Lung (tissue), 12 donors: ENCODE results near the gene UBXN11. TPM values are rescaled to one million over a fixed set of nuclear protein-coding genes. Genes with fewer than 3 reads are reported as not detected.

Experiments used
- ATAC-seq: fragments of 200-7000 bp; cut with Tn5 transposase; one replicate; pipeline ENCODE4 v1.9.1; 2020; ENCODE audit warnings: moderate number of reproducible peaks; ENCODE audit not compliant: insufficient read depth, low FRiP score
- DNase-seq, 3 donors: peaks; one replicate each; pipeline ENCODE4 v3.0.0-alpha.2; 2013 to 2017
- H3K27ac ChIP-seq, 2 donors: one replicate each; pipeline ENCODE4 v1.5.1; 2013; ENCODE audit warnings: mild to moderate bottlenecking in 2 of 2, moderate library complexity in 2 of 2, control low read depth in 1 of 2, inconsistent platforms in 1 of 2, low read depth in 1 of 2, low read length in 1 of 2
- H3K27me3 ChIP-seq, 3 donors: one replicate each; pipeline ENCODE4 v1.5.1; 2013; ENCODE audit warnings: low read length in 2 of 3; ENCODE audit not compliant: control insufficient read depth in 3 of 3, insufficient read depth in 3 of 3
- H3K36me3 ChIP-seq, 4 donors: one replicate each; pipeline ENCODE4 v1.5.1; 2013; ENCODE audit warnings: low read length in 4 of 4, mild to moderate bottlenecking in 1 of 4, moderate library complexity in 1 of 4; ENCODE audit not compliant: control insufficient read depth in 4 of 4, insufficient read depth in 4 of 4
- H3K4me1 ChIP-seq, 5 donors: one replicate each; pipeline ENCODE4 v1.5.1; 2013; ENCODE audit warnings: low read length in 5 of 5, mild to moderate bottlenecking in 2 of 5, moderate library complexity in 1 of 5; ENCODE audit not compliant: control insufficient read depth in 5 of 5, insufficient read depth in 5 of 5
- H3K4me3 ChIP-seq: one replicate; pipeline ENCODE4 v1.5.1; 2013; ENCODE audit warnings: mild to moderate bottlenecking, control low read depth, moderate library complexity
- H3K9ac ChIP-seq, 2 donors: one replicate each; pipeline ENCODE4 v1.5.1; 2013; ENCODE audit warnings: low read length in 2 of 2, control low read depth in 1 of 2; ENCODE audit not compliant: insufficient read depth in 1 of 2
- H3K9me3 ChIP-seq, 4 donors: one replicate each; pipeline ENCODE4 v1.5.1; 2013; ENCODE audit warnings: low read length in 3 of 4, mild to moderate bottlenecking in 1 of 4, moderate library complexity in 1 of 4; ENCODE audit not compliant: control insufficient read depth in 4 of 4, insufficient read depth in 3 of 4
- WGBS, 2 donors: extraction: QIAGEN DNeasy Blood & Tissue Kit; methylation state at CpG; one replicate each; pipeline ENCODE4 v1.1.7; 2013; 5-methylcytosine and 5-hydroxymethylcytosine counted together
- polyA plus RNA-seq, 2 donors: library from polyadenylated mRNA; stranded (reverse); fragments of 200-250 nt; gene quantifications; one replicate each; pipeline ENCODE4 v1.2.1, GENCODE V29; 2013
- total RNA-seq, 2 donors: library from RNA; depleted of rRNA in 1 of 2; stranded (reverse); fragments of >200 nt in 1 of 2; gene quantifications; one replicate each; pipeline ENCODE4 v1.2.1, GENCODE V29; 2014 to 2021
- TF ChIP-seq, protein P1 (sequence below): IDR thresholded peaks from 2 replicates; pipeline ENCODE4 v1.5.1; 2012; ENCODE audit warnings: mild to moderate bottlenecking; ENCODE audit errors: control extremely low read depth, extremely low read depth
- donor health status: control.
- donor health status: control.
- donor health status: Bipolar disorder and iron deficiency.
- donor health status: healthy.
- donor health status: DM: yes; HTN: yes; CAD: no.

UBXN11 gene
- total and polyA plus RNA-seq, 4 donors, result 20.1 to 82.1 (median 54.9) TPM

DNA sequence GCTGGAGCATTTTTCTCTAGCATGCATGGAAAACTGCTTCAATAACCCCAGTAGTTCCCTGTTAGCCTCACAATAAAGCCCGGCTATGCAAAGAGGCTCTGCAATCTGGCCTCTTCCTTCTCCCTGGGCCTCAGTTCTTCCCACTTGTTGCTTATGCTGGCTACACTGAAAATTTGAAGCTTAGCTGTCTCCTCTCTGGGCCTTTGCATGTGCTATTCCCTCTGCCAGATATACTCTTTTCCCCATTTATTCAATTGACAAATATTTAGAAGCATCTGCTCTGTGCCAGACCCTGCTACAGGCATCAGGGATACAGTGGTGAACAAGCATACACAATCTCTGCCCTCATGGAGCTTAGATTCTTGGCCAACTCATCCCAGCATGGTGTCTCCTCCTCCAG, 32.2 kb upstream of the UBXN11 start:
- H3K9ac ChIP-seq, result no peak overlapping the region
- no peaks in the 10 kb centered on the region for H3K9me3 ChIP-seq
- peaks cover 0 to 27% (median 18%) of the 10 kb centered on the region in 3 donors for H3K27me3 ChIP-seq
- ATAC-seq, result no peak
- H3K4me3 ChIP-seq, result no peak overlapping the region
- no peak overlapping the region for H3K27ac ChIP-seq
- peaks cover 0 to 8% (median 0%) of the 10 kb centered on the region in 5 donors for H3K4me1 ChIP-seq
- 82 to 96% methylated on average over 1 of the region's 1 CpG for WGBS, 2 donors
- H3K36me3 ChIP-seq, result no peaks in the 10 kb centered on the region
- no peak for DNase-seq
- TF ChIP-seq, protein P1, sequence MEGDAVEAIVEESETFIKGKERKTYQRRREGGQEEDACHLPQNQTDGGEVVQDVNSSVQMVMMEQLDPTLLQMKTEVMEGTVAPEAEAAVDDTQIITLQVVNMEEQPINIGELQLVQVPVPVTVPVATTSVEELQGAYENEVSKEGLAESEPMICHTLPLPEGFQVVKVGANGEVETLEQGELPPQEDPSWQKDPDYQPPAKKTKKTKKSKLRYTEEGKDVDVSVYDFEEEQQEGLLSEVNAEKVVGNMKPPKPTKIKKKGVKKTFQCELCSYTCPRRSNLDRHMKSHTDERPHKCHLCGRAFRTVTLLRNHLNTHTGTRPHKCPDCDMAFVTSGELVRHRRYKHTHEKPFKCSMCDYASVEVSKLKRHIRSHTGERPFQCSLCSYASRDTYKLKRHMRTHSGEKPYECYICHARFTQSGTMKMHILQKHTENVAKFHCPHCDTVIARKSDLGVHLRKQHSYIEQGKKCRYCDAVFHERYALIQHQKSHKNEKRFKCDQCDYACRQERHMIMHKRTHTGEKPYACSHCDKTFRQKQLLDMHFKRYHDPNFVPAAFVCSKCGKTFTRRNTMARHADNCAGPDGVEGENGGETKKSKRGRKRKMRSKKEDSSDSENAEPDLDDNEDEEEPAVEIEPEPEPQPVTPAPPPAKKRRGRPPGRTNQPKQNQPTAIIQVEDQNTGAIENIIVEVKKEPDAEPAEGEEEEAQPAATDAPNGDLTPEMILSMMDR, result no peak

DNA sequence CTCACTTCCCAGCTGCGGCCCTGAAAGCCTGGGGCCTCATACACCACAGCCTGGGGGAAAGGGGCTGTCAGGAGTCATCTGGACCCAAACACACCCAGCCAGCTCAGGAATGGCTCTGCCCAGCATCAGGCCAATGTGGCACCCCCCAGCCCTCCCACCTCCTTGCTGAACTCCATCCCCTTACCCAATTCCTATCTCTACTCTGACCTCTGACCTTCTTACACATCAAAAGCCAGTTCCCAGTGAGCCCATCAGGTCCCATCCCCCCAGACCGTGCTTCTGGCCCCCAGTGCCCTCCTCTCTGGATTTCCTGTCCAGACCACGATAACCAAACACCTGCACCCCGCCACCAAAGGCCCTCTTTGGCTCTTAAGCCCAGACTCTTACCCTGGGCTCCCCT, 31.2 kb upstream of the UBXN11 start:
- H3K4me3 ChIP-seq, result no peak overlapping the region
- H3K4me1 ChIP-seq, result peaks cover 0 to 8% (median 0%) of the 10 kb centered on the region in 5 donors
- no peaks in the 10 kb centered on the region for H3K36me3 ChIP-seq
- no peaks in the 10 kb centered on the region for H3K9me3 ChIP-seq
- no peak for DNase-seq
- H3K27ac ChIP-seq, result no peak overlapping the region
- WGBS, 2 donors, result 63% methylated on average over 4 of the region's 4 CpGs
- TF ChIP-seq, protein P1, result no peak
- no peak for ATAC-seq
- H3K9ac ChIP-seq, result no peak overlapping the region
- peaks cover 0 to 27% (median 18%) of the 10 kb centered on the region in 3 donors for H3K27me3 ChIP-seq

DNA sequence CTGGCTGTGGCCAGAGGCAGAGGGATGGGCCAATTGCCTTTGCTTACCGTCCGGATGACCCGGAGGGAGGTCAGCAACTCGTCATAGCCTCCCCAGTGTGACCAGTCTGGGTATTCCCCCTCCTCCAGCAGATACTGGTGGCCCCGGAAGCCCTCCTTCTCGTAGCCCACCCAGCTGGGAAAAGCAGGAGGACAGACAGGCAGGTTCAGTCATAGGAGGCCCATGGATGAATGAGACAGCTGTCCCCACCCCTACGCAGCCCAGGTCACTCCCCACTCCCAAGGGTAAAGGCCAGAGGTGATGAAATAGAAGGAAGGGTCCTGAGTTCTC, 30.7 kb upstream of the UBXN11 start:
- no peak for ATAC-seq
- 93 to 95% methylated on average over 7 of the region's 7 CpGs for WGBS, 2 donors

More for the DNA sequence above, 30.7 kb upstream of the UBXN11 start:
- TF ChIP-seq, protein P1, result no peak
- H3K9ac ChIP-seq, result no peak overlapping the region
- no peaks in the 10 kb centered on the region for H3K9me3 ChIP-seq
- H3K36me3 ChIP-seq, result no peaks in the 10 kb centered on the region
- DNase-seq, result no peak
- H3K4me1 ChIP-seq, result peaks cover 0 to 8% (median 0%) of the 10 kb centered on the region in 5 donors
- peaks cover 0 to 27% (median 18%) of the 10 kb centered on the region in 3 donors for H3K27me3 ChIP-seq
- H3K27ac ChIP-seq, result no peak overlapping the region
- H3K4me3 ChIP-seq, result no peak overlapping the region
